HG03103 (cell line): Measurements from ENCODE around the gene SMCO2.
"Not testable (repeated sequence)": the region's sequence is repeated elsewhere in the genome, so short reads cannot be mapped to it uniquely, and the experiment has no call there.

Experiments used
- ATAC-seq: cut with Tn5 transposase; IDR thresholded peaks from one replicate; pipeline ENCODE4 v1.9.1; 2021; ENCODE audit warnings: low read depth; ENCODE audit not compliant: unreplicated experiment

SMCO2 gene

DNA sequence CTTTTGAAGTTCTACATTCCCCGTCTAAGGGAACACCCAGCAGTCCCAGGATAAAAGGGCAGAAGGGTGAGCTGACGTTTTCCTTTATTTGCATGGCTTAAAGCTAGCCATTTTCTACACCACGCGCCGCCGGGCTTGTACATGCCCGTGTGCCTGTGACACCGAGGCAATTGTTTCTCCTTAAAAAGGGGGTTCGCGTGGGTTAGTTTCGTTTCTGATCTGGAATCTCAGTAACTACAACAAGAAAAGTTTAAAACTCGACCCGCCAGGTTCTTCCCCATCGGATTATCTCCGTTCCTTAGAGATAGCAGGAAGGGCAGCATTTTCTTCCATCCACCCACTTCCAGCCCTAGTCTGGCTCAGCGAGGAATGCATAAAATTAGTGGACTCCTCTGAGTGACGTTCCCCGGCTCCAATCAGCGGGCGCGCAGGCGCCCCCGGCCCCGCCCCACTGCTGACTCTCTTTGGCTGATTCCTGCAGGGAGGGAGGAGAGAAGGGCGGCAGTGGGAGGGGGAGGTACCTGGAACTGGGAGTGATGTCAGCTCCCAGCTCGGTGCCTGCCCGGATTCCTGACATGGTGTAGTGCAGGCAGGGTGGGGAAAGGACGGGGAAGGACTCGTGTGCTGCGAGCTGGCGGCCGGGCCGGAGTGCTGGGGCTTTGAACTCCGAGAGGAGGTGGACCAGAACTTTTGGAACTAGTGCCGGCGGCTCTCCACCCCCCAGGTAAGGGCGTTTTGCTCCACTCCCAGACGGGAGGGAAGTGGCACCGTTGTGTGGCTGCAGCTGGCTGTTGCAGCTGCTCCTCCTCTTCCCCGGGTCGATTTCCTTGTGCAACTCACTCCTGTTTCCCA is 77.3 kb downstream of the SMCO2 start, which contains the start of gene PPFIBP1:
PPFIBP1 (plus strand) TSS at position 565 of the 852 bp plus-strand sequence. CDS start 109,191 bp downstream, outside the sequence.
- ATAC-seq: peak; percentile 94

DNA sequence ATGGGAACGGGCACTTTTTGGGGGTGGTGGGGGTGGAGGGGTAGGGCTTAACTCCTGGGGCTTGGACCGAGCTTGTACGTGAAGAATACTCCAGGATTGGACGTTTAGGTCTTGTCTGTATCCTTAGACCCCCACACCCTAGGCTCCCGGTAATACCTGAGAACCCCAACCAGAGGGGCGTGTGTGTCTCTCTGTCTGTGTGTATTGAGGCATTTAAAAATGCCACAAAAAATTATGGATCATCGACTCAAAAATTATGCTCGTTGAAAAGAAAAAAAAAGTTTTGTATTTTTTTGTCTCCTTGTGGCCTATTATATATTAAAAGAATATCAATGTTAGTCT is 77.9 kb downstream of the SMCO2 start:
- ATAC-seq: peak; percentile 1

DNA sequence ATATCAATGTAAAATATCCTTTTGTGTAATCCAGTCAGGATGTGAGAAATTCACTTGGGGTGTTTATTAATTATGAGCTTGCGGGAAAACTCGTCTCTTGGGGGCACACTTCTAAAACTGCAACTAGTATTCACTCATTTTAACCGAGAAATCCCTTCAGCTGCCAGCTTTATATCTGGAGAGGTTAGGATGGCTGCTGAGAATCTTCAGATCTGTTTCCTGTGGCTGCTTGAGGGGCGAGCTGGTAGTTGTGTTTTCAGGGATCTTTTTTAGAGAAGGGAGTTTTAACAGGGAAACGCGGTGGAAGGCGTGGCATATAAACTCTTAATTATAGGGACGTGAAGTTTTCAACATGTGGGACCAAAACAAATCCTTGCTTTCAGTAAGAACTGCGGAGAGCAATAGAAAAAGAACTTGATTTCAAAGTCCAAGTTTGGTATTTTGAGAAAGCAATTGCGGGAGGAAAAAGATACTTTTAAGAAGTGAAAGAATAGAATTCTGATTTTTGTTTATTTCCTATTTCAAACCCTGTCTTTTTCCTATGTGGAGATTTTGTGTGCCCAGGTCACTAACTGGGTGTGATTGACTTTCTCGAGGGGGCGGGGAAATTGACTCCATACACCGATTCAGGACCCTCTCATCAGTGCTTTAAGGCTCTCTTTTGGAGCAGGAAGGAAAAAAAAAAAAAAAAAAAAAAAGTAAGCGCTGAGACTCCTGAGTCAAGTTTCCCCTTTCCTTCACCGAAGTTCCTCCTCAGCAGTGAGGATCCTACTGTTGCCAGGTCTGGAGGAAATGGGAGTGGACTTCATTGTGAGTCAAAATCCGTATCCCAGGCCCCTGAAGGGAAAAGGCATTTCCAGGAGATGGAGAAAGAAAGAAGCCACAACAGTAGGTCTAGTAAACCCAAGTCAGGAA is 78.6 kb downstream of the SMCO2 start:
- ATAC-seq: no peak

DNA sequence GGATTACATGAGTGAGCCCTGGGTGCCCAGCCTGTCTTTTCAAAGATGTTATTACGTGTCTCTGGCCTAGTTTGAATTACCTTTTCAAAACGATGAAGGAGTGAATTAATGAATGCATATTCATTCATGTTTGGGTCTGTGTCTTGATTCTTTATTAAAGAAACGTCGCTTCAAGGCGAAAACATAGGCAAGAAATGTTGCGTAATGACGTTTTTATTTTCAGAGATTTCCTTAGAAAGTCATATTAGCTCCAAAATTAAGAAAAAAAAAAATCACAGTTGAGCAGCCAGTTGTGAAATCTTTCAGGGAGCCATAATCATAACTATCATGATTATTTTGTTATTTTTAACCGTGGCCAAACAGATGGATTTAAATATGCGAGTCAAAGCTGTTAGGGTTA is 81.0 kb downstream of the SMCO2 start:
- no peak for ATAC-seq

DNA sequence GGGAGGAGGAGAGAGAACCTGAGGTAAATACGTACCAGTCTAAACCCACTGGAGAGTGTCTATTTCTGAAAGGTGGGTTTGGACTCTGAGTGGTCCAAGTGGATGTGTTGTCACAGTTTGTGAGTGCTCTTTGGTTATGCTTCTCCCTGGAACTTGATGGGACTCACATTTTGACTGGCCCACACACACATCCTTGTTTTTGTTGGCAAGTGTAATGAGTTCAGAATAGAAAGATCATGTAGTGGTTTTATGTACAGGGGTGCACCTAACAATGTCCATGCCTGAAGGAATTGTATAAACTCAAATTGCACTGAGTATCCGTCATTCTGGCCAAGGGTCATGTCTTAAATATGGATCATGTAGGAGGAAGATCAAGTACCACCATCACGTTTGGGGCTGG is 82.3 kb downstream of the SMCO2 start:
- ATAC-seq: no peak

DNA sequence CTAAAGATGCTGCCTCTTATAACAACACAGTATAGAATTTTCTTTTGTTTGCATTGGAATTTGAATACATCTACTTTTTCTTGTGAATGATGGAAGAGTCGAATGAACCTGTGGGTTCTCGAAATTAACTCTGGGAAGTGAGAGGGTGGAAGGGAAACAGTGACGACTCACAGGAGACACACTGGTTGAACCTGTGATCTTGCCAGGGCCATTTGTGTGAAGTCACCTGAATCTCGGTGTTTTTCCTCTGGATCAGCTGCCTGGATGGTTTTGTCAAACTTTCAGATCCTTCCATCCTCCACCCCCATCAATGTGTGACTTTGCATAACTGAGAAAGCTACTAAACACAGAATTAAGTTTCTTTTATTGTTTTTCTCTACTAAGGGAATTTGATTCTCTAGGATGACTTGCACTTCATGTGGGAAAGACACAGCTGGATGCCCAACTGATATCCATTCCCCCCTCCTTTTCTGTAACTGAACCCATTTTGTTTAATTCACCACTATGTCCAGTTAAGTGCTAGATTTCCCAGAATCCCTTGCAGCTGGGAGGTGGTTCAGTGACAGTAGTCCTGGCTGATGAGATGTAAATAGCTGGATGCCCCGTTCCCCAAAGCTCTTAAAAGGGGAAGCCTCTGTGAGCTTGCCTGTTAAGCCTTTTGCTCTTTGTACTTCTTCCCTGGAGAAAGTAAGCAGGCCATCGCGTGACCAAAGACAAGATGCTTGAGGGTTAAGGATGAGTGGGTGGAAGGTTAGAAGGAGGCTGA is 83.8 kb downstream of the SMCO2 start:
- no peak for ATAC-seq

DNA sequence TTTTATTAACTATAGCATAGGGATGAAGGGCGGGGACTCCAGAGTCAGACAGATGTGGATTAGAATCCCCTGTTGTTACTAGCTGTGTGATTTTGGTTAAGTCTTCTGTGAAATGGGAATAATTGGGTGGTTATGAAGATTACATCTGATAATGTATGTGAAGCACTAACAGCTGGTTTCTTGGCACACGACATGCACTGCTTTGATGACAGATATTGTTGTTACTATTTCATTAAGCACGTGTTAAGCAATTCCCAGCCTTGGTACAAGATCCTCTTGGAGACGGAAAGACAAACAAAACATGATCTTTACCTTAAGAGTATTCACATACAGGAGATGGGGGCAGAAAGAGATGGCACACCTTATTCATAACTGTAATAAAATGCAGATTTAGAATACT is 85.4 kb downstream of the SMCO2 start:
- no peak for ATAC-seq

DNA sequence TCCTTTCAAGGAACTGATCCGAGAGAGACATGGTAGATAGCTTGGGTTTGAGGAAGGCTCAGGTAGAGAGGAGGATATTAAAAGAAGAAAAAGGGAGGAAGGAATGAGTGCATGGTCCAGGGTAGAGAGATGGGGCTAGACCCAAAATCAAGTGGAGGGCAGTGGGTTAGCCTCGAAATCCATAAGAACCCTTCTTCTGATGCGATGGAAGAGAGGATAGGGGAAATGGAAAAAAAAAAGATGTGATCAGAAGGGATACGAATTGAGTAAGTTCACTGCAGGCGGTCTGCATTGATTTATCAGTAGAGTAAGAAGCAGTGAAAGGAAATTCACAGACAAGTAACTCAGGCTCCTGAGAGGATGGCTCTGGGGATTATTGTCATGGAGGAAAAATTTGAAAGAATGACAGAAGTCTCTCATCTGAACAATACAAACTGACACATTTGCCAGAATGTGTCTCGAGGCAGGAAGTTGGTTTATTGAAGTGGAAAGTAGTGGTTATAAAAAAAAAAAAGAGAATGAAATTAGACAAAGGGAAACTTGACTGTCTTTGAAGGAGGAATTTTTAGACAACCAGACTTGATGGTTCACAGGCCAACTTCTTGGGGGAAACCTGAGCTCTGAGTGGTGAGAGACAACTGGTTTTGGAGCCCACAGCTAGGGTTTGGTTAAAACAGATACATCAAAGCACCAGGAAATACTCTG is 87.7 kb downstream of the SMCO2 start:
- ATAC-seq: peak; percentile 59

DNA sequence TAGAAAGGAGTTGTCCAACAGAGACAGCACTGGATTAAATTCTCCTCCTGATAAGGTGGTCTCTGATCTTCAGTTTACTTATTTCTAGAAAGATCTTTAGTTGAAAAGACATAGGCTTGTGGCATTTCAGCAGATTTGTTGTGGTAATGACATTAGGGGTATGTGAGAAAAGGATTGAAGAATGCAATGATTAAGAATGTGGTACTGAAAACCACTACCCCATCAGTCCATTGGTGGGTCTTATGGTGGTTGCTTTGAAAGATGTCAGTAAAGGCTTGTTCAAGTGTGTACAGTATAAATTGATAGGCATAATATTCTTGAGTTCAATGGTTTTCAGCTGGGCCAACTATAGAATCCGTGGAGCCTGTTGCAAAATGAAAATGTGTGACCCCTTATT is 88.2 kb downstream of the SMCO2 start:
- peak; percentile 27 for ATAC-seq

DNA sequence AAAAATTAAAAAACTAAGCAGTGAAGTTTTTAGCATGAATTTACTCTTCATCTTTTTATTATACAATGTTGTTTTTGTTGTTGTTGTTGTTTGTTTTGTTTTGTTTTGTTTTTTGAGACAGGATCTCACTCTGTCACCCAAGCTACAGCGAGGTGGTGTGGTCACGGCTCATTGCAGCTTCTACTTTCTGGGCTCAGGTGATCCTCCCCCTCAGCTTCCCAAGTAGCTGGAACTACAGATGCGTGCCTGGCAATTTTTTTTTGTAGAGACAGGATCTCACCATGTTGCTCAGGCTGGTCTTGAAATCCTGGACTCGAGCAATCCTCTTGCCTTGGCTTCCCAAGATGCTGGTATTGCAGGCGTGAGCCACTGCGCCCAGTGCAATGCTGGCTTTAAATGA is 88.8 kb downstream of the SMCO2 start:
- ATAC-seq: no peak

DNA sequence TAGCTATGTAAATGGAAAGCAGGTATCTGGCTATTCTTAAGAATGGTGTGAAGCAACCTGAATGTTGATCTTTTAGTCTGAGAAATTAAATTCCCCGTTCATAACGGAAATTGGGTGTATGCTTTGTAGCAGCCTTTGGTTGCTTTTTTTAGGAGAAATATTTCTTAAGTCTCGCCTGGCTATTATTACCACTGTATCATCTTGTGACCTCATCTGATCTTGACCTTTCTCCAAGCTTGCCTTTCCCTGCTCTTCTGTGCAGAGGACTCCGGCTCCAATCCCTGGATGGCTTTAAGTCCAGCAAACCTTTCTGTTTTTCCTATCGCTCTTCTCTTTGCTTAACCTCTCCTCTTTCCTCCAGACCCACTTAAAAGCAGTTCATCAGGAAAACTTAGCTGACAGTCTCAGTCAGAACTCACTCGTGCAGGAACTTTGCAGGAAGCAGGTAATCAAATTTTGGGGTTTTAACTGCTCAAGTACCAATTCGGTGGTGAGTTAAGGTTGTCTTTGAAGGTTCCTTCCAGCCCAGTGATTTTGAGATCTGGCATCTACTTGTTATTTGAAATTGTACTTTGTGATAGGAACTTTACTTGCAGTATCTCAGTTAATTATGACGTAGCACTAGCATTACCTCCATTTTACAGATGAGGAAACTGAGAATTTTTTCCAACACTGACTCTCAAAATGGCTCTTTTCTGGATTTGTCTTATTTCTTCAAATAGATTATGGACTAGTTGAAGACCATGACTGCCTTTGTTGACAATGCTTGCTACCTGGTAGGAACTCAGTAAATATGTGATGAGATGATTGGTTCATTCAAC is 91.5 kb downstream of the SMCO2 start:
- ATAC-seq: no peak

DNA sequence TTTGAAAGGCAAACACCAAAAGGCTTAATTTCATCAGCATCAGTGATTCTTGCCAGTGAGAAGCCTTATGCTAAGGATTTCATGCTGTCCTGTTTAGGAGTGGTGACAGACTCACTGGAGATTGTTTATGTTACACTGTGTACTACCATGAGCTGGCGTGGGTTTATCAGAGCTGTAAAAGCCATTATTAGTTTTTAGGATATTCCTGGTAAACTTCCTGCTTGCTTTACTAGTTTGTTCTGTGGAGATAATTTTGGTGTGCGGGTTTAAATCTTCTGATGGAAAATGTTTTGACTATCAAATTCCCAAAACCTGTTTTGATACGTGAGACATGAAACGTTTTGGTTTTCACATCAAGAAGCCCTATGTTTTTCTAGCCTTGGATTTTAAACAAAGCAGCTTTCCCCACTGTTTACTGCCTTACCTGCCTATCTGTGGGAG is 92.7 kb downstream of the SMCO2 start:
- ATAC-seq: no peak

DNA sequence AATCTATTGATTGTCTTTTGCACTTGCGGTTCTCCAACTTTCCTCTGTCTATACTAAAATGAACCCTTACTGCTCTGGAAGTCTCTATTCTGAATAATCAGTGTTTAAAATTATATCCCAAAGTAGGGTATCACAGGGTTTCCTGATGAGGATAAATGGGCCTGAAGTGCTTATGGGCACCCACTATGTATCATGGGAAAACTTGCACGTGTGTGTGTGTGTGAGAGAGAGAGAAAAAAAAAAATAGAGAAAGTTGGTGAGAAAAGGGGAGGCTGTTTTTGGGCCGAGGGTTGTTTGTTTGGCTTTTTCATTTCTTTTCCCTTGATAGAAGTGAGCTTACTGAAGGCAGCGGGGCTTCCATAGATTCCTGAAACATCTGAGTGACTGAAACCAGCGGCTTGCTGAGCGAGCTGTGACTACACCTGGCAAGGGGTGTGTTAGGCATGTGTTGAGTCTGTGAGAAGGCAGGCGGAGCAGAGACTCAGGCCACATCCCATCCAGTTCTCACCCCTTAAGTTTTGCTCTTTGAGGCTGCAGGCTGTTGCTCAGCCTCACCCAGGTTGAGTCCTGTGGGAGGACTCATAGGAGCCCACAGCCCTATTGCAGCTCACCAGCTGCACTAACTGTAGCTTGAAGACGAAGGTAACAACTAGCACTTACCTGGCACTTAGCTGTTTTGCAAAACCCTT is 94.6 kb downstream of the SMCO2 start:
- ATAC-seq: no peak

DNA sequence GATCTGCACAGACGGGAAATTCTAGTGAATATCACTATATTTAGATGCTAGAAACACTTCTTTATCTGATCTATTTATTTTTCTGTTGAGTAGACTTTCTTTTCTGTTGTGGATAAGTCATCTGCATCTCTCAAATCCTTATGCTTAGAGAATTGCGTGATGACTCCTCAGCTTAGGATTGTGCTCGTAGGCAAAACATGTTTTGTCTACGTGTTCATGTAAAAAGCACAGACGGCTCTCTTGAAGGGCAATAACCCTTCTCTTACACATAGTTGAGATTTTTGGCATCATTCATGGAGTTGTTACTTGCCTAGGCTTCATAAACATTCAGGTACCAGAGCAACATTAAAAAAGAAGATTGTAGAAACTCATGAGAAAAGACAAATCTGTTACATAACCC is 96.1 kb downstream of the SMCO2 start:
- ATAC-seq: no peak

DNA sequence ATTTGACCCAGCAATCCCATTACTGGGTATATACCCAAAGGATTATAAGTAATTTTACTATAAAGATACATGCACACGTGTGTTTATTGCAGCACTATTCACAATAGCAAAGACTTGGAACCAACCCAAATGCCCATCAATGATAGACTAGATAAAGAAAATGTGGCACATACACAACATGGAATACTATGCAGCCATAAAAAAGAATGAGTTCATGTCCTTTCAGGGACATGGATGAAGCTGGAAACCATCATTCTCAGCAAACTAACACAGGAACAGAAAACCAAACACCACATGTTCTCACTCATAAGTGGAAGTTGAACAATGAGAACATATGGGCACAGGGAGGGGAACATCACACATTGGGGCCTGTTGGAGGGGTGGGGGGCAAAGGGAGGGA is 98.3 kb downstream of the SMCO2 start:
- not testable (repeated sequence) for ATAC-seq

DNA sequence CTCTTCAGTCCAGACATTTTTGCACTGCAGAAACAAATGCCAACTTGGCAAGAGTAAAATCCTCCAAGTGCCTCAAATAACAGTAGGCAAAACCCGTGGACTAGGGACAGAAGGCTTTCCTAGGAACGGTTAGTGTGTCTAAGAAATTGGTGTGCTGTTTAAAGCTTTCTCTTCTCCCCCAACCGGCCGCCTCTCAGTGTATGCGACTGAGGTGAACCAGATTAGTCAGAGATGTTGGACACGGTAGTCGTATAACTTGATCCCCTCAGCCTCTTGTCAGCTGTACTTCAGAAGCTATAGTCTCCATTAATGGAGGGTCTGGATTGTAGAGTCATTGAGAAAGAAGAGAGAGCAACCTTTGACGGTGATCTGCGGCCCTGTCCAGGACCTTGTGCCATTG is 99.1 kb downstream of the SMCO2 start:
- no peak for ATAC-seq

DNA sequence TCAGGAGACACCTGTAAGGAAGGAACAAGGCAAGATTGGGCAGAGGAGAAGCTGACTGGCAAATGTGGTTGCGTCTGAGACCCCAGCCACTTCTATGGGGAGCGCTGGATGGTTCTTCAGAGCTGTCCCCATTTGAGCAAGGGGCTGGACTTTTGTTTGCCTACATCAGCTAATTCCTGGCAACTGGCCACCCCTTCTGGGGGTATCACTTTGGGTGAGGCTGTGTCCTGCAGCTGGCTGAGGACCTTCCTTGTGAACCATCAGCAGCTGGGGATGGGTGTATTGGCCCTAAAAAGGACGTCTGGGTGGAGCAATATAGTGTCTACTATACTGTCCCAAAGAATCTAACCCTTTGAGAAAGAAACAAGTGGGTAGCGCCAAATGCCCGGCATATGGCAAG is 101.1 kb downstream of the SMCO2 start:
- ATAC-seq: no peak

DNA sequence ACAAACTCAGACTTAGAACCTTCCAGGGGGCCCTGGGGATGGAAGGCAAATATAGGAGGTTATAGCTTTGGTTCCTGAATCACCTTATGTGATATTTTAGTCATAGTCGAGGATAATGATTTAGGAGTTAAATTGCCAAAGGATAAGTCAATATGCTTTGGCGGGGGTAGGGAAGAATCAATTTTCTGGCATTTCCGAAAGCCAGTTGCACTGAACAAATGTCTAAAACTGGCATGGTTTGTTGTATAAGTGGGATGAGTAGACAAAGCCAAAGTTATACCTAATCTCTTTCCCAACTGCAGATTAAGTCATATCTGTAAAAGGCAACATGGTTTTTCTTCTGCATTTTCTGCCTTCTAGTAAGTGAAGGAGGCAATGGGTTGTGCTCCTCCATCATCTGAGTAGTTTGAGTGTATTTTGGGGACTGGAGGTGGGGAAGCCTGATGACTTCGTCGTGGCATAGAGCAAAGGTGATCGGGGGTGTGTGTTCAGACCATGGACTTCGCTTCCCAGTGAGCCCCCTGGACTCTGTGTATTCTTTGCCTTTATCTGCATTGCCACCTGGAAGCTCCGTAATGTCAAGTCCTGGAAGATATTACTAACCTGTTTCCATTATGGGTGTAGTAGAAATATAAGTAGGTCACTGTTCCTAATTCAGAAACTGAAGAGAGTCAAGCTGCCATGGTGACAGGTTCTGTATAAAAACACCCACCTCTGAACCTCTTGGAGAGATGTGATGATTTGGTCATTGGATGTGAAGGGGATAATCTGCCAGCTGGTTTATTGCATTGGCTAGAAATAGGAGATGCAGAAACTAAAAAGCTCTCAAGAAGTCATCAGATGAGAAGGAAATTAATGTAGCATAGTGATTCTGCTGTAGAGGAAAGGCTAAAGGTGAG is 102.0 kb downstream of the SMCO2 start:
- ATAC-seq: no peak
